Measurements from ENCODE around the gene YPEL4.

YPEL4 gene

GRCh38 chr11:57610170-57610569, 39.5 kb downstream of the YPEL4 start:
- no peak overlapping the region for H3K4me3 ChIP-seq (ENCODE audit: low read depth, low read length)
- DNase-seq (ENCODE audit: low read depth, low spot score): no peak
- ChIA-PET POLR2A (no interaction called here), CTCF (interaction anchor here (1.8 kb wide), 1 partner anchor 42 kb away, joined by 4 read pairs; the partner anchor contains the start of gene UBE2L6)
- TF ChIP-seq, protein P1, sequence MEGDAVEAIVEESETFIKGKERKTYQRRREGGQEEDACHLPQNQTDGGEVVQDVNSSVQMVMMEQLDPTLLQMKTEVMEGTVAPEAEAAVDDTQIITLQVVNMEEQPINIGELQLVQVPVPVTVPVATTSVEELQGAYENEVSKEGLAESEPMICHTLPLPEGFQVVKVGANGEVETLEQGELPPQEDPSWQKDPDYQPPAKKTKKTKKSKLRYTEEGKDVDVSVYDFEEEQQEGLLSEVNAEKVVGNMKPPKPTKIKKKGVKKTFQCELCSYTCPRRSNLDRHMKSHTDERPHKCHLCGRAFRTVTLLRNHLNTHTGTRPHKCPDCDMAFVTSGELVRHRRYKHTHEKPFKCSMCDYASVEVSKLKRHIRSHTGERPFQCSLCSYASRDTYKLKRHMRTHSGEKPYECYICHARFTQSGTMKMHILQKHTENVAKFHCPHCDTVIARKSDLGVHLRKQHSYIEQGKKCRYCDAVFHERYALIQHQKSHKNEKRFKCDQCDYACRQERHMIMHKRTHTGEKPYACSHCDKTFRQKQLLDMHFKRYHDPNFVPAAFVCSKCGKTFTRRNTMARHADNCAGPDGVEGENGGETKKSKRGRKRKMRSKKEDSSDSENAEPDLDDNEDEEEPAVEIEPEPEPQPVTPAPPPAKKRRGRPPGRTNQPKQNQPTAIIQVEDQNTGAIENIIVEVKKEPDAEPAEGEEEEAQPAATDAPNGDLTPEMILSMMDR (IDR thresholded peaks at IDR 0.05; ENCODE audit: insufficient read depth, low read length, missing control alignments): no peak

DNA sequence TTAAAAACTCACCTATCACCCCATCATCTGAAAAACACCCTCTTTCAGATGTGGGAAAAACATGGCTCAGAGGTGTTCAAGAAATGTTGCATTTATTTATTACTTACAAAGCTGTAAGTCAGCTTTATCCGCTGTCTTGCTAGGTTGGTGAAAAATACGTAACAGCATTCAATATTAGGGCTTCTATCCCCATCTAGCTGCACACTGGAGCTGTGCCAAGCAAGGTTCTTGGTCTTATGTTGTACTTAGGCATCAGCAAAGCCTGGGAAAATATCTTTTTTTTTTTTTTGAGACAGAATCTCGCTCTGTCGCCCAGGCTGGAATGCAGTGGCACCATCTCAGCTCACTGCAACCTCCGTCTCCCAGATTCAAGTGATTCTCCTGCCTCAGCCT, 44.7 kb downstream of the YPEL4 start:
- DNase-seq (ENCODE audit: low read depth, low spot score): no peak
- ChIA-PET POLR2A (no interaction called here), CTCF (interaction anchor here (0.6 to 2.0 kb wide), 2 partner anchors 33 to 39 kb away, joined by 3 to 6 read pairs; no protein-coding TSS in a partner anchor)
- no peak overlapping the region for H3K4me3 ChIP-seq (ENCODE audit: low read depth, low read length)
- TF ChIP-seq, protein P1 (IDR thresholded peaks at IDR 0.05; ENCODE audit: insufficient read depth, low read length, missing control alignments): no peak

- POLR2A ChIA-PET: no interaction called here
- H3K4me3 ChIP-seq (ENCODE audit: low read depth, low read length): no peak overlapping the region
- TF ChIP-seq, protein P1 (IDR thresholded peaks at IDR 0.05; ENCODE audit: insufficient read depth, low read length, missing control alignments): no peak
- no peak for DNase-seq (ENCODE audit: low read depth, low spot score)
- CTCF ChIA-PET: interaction anchor here (0.6 to 2.0 kb wide), 3 partner anchors 32 to 40 kb away, joined by 3 to 6 read pairs (median 3); no protein-coding TSS in a partner anchor
Observed at GRCh38 chr11:57604296-57605027, 45.2 kb downstream of the YPEL4 start.

GRCh38 chr11:57601297-57601696, 48.4 kb downstream of the YPEL4 start:
- TF ChIP-seq, protein P1 (IDR thresholded peaks at IDR 0.05; ENCODE audit: insufficient read depth, low read length, missing control alignments): no peak
- DNase-seq (ENCODE audit: low read depth, low spot score): no peak
- H3K4me3 ChIP-seq (ENCODE audit: low read depth, low read length): no peak overlapping the region
- ChIA-PET POLR2A (no interaction called here), CTCF (no interaction called here)

DNA sequence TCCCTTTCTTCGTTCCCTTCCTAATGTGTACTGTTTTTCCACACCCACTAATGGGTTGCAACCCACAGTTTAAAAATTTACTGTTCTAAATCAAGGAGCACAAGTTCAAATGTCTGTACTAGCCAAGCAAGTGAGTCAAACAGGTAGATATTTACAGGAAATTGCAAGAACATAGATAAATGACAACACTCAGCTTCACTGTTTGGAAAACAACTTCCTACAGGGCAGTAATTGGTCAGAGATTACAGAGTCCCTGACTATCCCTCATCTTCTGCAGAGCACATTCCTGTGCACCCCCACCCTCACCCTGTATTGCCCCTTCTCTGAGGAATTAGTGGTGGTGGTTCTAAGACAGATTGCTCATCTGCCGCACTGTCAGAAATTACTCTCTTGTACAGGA, 50.3 kb downstream of the YPEL4 start:
- POLR2A ChIA-PET: no interaction called here
- CTCF ChIA-PET: interaction anchor here (0.5 to 1.5 kb wide), 3 partner anchors 10 to 45 kb away, joined by 3 to 6 read pairs (median 4); partner anchors contain the start of gene UBE2L6
- no peak for DNase-seq (ENCODE audit: low read depth, low spot score)

GRCh38 chr11:57598831-57599155, 50.9 kb downstream of the YPEL4 start:
- TF ChIP-seq, protein P1 (IDR thresholded peaks at IDR 0.05; ENCODE audit: insufficient read depth, low read length, missing control alignments): no peak
- POLR2A ChIA-PET: no interaction called here
- CTCF ChIA-PET: interaction anchor here (1.1 to 1.5 kb wide), 2 partner anchors 31 to 46 kb away, joined by 4 to 6 read pairs; partner anchors contain the start of gene UBE2L6
- DNase-seq (ENCODE audit: low read depth, low spot score): no peak
- peak overlapping the region; percentile 47 for H3K4me3 ChIP-seq (ENCODE audit: low read depth, low read length)

More for the DNA sequence above, 50.3 kb downstream of the YPEL4 start:
- no peak overlapping the region for H3K4me3 ChIP-seq (ENCODE audit: low read depth, low read length)
- TF ChIP-seq, protein P1 (IDR thresholded peaks at IDR 0.05; ENCODE audit: insufficient read depth, low read length, missing control alignments): no peak
